Measurements from ENCODE around the gene NGEF.
"Not testable (repeated sequence)": the region's sequence is repeated elsewhere in the genome, so short reads cannot be mapped to it uniquely, and the experiment has no call there.

NGEF gene

GRCh38 chr2:233023007-233023760 is 10.1 kb upstream of the NGEF start:
- DNase-seq (ENCODE audit: low read depth, low spot score) = no peak

GRCh38 chr2:233022561-233022960 is 9.5 kb upstream of the NGEF start:
- DNase-seq (ENCODE audit: low read depth, low spot score) = no peak

- DNase-seq (ENCODE audit: low read depth, low spot score) = no peak
These were observed 8.7 kb upstream of the NGEF start for GRCh38 chr2:233021771-233022170.

- no peak for DNase-seq (ENCODE audit: low read depth, low spot score)
These were observed 7.4 kb upstream of the NGEF start for GRCh38 chr2:233020454-233020853.

GRCh38 chr2:233019610-233020009 is 6.6 kb upstream of the NGEF start:
- DNase-seq (ENCODE audit: low read depth, low spot score) = not testable (repeated sequence)

- DNase-seq (ENCODE audit: low read depth, low spot score) = no peak
These were observed 4.9 kb upstream of the NGEF start for GRCh38 chr2:233017947-233018346.

- DNase-seq (ENCODE audit: low read depth, low spot score) = no peak
These were observed 2.1 kb upstream of the NGEF start for GRCh38 chr2:233015019-233015645.

- no peak for DNase-seq (ENCODE audit: low read depth, low spot score)
These were observed 594 bp upstream of the NGEF start for GRCh38 chr2:233013650-233014049.

GRCh38 chr2:233012301-233012971 is 620 bp downstream of the NGEF start:
- no peak for DNase-seq (ENCODE audit: low read depth, low spot score)

- DNase-seq (ENCODE audit: low read depth, low spot score) = no peak
These were observed 1.3 kb downstream of the NGEF start for GRCh38 chr2:233011702-233012131.

GRCh38 chr2:233011268-233011650 is 1.8 kb downstream of the NGEF start:
- DNase-seq (ENCODE audit: low read depth, low spot score) = no peak

GRCh38 chr2:233010569-233011267 is 2.3 kb downstream of the NGEF start:
- no peak for DNase-seq (ENCODE audit: low read depth, low spot score)

- DNase-seq (ENCODE audit: low read depth, low spot score) = no peak
These were observed 3.4 kb downstream of the NGEF start for GRCh38 chr2:233009661-233010060.

GRCh38 chr2:233007739-233008138 is 5.3 kb downstream of the NGEF start:
- no peak for DNase-seq (ENCODE audit: low read depth, low spot score)

GRCh38 chr2:233007270-233007669 is 5.8 kb downstream of the NGEF start:
- no peak for DNase-seq (ENCODE audit: low read depth, low spot score)

- DNase-seq (ENCODE audit: low read depth, low spot score) = no peak
These were observed 6.4 kb downstream of the NGEF start for GRCh38 chr2:233006648-233007047.

- DNase-seq (ENCODE audit: low read depth, low spot score) = no peak
These were observed 8.0 kb downstream of the NGEF start for GRCh38 chr2:233005096-233005495.

- no peak for DNase-seq (ENCODE audit: low read depth, low spot score)
These were observed 9.1 kb downstream of the NGEF start for GRCh38 chr2:233003658-233004555.

- no peak for DNase-seq (ENCODE audit: low read depth, low spot score)
These were observed 10.0 kb downstream of the NGEF start for GRCh38 chr2:233002829-233003657.
